ENCODE measurements around the gene CD9.

The CD9 gene

GRCh38 chr12:6222078-6222654, 22.0 kb downstream of the CD9 start:
- DNase-seq: no peak

GRCh38 chr12:6223545-6223944, 23.3 kb downstream of the CD9 start:
- no peak for DNase-seq

- no peak for DNase-seq
Measured at GRCh38 chr12:6224550-6224949, 24.4 kb downstream of the CD9 start.

- DNase-seq: no peak
Measured at GRCh38 chr12:6225630-6226001, 25.4 kb downstream of the CD9 start.

GRCh38 chr12:6226002-6226678, 25.9 kb downstream of the CD9 start:
- DNase-seq: peak; percentile 38

- no peak for DNase-seq
Measured at GRCh38 chr12:6226679-6227051, 26.5 kb downstream of the CD9 start.

GRCh38 chr12:6228535-6229223, 28.5 kb downstream of the CD9 start:
- DNase-seq: no peak

GRCh38 chr12:6229224-6230218, 29.3 kb downstream of the CD9 start:
- DNase-seq: peak; percentile 85

- DNase-seq: peak; percentile 40
Measured at GRCh38 chr12:6230321-6231110, 30.3 kb downstream of the CD9 start.

- DNase-seq: no peak
Measured at GRCh38 chr12:6231359-6232268, 31.4 kb downstream of the CD9 start.

GRCh38 chr12:6233121-6233971, 33.1 kb downstream of the CD9 start:
- DNase-seq: no peak

- peak; percentile 56 for DNase-seq
Measured at GRCh38 chr12:6234214-6234613, 34.0 kb downstream of the CD9 start.

- no peak for DNase-seq
Measured at GRCh38 chr12:6234906-6235305, 34.7 kb downstream of the CD9 start.

GRCh38 chr12:6235499-6235898, 35.3 kb downstream of the CD9 start:
- DNase-seq: no peak

GRCh38 chr12:6235906-6236640, 35.9 kb downstream of the CD9 start:
- no peak for DNase-seq

GRCh38 chr12:6236641-6236940, 36.4 kb downstream of the CD9 start:
- DNase-seq: no peak

- no peak for DNase-seq
Measured at GRCh38 chr12:6237830-6238229, 37.6 kb downstream of the CD9 start.

GRCh38 chr12:6238875-6239274, 38.7 kb downstream of the CD9 start:
- no peak for DNase-seq

GRCh38 chr12:6241495-6241894, 41.3 kb downstream of the CD9 start:
- no peak for DNase-seq

- DNase-seq: no peak
Measured at GRCh38 chr12:6249580-6249979, 49.4 kb downstream of the CD9 start.
